GM23338 (cell line): ENCODE data around the gene HIPK1. TPM values are rescaled to one million over a fixed set of nuclear protein-coding genes. Genes with fewer than 3 reads are reported as not detected.

Source experiments
- ATAC-seq: fragments of 200-7000 bp; cut with Tn5 transposase; 3 replicates; pipeline ENCODE4 v1.9.1; 2020
- DNase-seq: peaks from one replicate; pipeline ENCODE4 v3.0.0-alpha.2; 2015; ENCODE audit warnings: low spot score
- H2AFZ ChIP-seq: fragments of 200-600 bp; sonication (generic); 2 replicates; pipeline ENCODE4 v1.8.0; 2016; ENCODE audit warnings: antibody characterized with exemption, mild to moderate bottlenecking, moderate library complexity
- H3F3A ChIP-seq: fragments of 200-600 bp; sonication (generic); replicated peaks from 2 replicates; pipeline ENCODE4 v1.8.0; 2017; ENCODE audit warnings: antibody characterized with exemption, mixed run types, low read depth
- H3K27ac ChIP-seq: fragments of 200-600 bp; sonication (generic); 2 replicates; pipeline ENCODE4 v1.6.1; 2016; ENCODE audit warnings: low read depth
- H3K27me3 ChIP-seq: fragments of 200-600 bp; sonication (generic); 2 replicates; pipeline ENCODE4 v1.8.0; 2016; ENCODE audit warnings: mild to moderate bottlenecking, mixed run types, moderate library complexity; ENCODE audit not compliant: insufficient read depth
- H3K36me3 ChIP-seq: fragments of 200-600 bp; sonication (generic); 2 replicates; pipeline ENCODE4 v1.8.0; 2016; ENCODE audit warnings: mild to moderate bottlenecking; ENCODE audit not compliant: insufficient read depth
- H3K4me1 ChIP-seq: fragments of 200-600 bp; sonication (generic); 2 replicates; pipeline ENCODE4 v1.8.0; 2016; ENCODE audit warnings: mild to moderate bottlenecking, moderate library complexity; ENCODE audit not compliant: insufficient read depth
- H3K4me2 ChIP-seq: fragments of 200-600 bp; sonication (generic); 2 replicates; pipeline ENCODE4 v1.7.1; 2017; ENCODE audit warnings: mixed run types
- H3K4me3 ChIP-seq: fragments of 200-600 bp; sonication (generic); 2 replicates; pipeline ENCODE4 v1.6.1; 2016; ENCODE audit warnings: mixed run types
- H3K79me2 ChIP-seq: fragments of 200-600 bp; sonication (generic); replicated peaks from 2 replicates; pipeline ENCODE4 v1.8.0; 2017; ENCODE audit warnings: mild to moderate bottlenecking; ENCODE audit not compliant: insufficient read depth
- H3K9me2 ChIP-seq: fragments of 200-600 bp; sonication (generic); 2 replicates; pipeline ENCODE4 v1.8.0; 2017; ENCODE audit not compliant: insufficient read depth
- H4K20me1 ChIP-seq: fragments of 200-600 bp; sonication (generic); replicated peaks from 2 replicates; pipeline ENCODE4 v1.8.0; 2017; ENCODE audit warnings: mild to moderate bottlenecking; ENCODE audit not compliant: insufficient read depth
- H3K27ac Mint-ChIP-seq: 2 replicates; pipeline ENCODE4 v1.8.0; 2020; ENCODE audit warnings: inconsistent platforms, mild to moderate bottlenecking, moderate library complexity, mixed read lengths
- H3K27me3 Mint-ChIP-seq: 3 replicates; pipeline ENCODE4 v1.8.0; 2022; ENCODE audit warnings: low read depth, mild to moderate bottlenecking, moderate library complexity, mixed read lengths, inconsistent platforms; ENCODE audit not compliant: insufficient read depth, poor library complexity
- H3K36me3 Mint-ChIP-seq: 3 replicates; pipeline ENCODE4 v1.8.0; 2021; ENCODE audit warnings: low read depth, mild to moderate bottlenecking, inconsistent platforms, moderate library complexity, mixed read lengths
- H3K4me1 Mint-ChIP-seq: 3 replicates; pipeline ENCODE4 v1.8.0; 2020; ENCODE audit warnings: mild to moderate bottlenecking, inconsistent platforms, mixed read lengths
- H3K4me3 Mint-ChIP-seq: 3 replicates; pipeline ENCODE4 v1.8.0; 2021; ENCODE audit warnings: moderate library complexity, mild to moderate bottlenecking, inconsistent platforms, mixed read lengths
- H3K9me3 Mint-ChIP-seq: 3 replicates; pipeline ENCODE4 v1.8.0; 2020; ENCODE audit warnings: moderate library complexity, mild to moderate bottlenecking, inconsistent platforms, mixed read lengths
- CREB1 ChIP-seq: fragments of 250-450 bp; sonication (Bioruptor Pico); IDR thresholded peaks from 2 replicates; pipeline ENCODE4 v1.5.0; 2020; ENCODE audit warnings: low read depth, mild to moderate bottlenecking, moderate library complexity
- CTCF ChIP-seq, 2 experiments: fragments of 200-600 bp in 1 of 2; sonication (generic) in 1 of 2; conservative IDR thresholded peaks; 2 replicates each; pipeline versions ENCODE4 v1.5.1 to v1.6.1; 2016 to 2017; ENCODE audit warnings: antibody characterized with exemption in 2 of 2, low read depth in 2 of 2, mild to moderate bottlenecking in 2 of 2, moderate library complexity in 1 of 2
- ETS1 ChIP-seq: IDR thresholded peaks from 2 replicates; pipeline ENCODE4 v1.6.1; 2016; ENCODE audit warnings: antibody characterized with exemption
- EZH2 ChIP-seq: fragments of 200-600 bp; sonication (generic); IDR thresholded peaks from one replicate; pipeline ENCODE4 v1.8.0; 2017; ENCODE audit warnings: antibody characterized with exemption, mild to moderate bottlenecking, low read depth; ENCODE audit not compliant: unreplicated experiment
- EZH2phosphoT487 ChIP-seq: fragments of 200-600 bp; sonication (generic); IDR thresholded peaks from one replicate; pipeline ENCODE4 v1.8.1; 2018; ENCODE audit warnings: antibody characterized with exemption; ENCODE audit not compliant: unreplicated experiment
- JUNB ChIP-seq: IDR thresholded peaks from one replicate; pipeline ENCODE4 v1.6.1; 2016; ENCODE audit warnings: antibody characterized with exemption; ENCODE audit not compliant: unreplicated experiment
- NANOG ChIP-seq: IDR thresholded peaks from 2 replicates; pipeline ENCODE4 v1.6.1; 2016; ENCODE audit warnings: antibody characterized with exemption, borderline replicate concordance
- POLR2AphosphoS5 ChIP-seq: IDR thresholded peaks from 2 replicates; pipeline ENCODE4 v1.6.1; 2016; ENCODE audit warnings: antibody characterized with exemption, low read depth
- REST ChIP-seq: IDR thresholded peaks from one replicate; pipeline ENCODE4 v1.6.1; 2018; ENCODE audit warnings: antibody characterized with exemption; ENCODE audit not compliant: unreplicated experiment
- STAT1 ChIP-seq: IDR thresholded peaks from one replicate; pipeline ENCODE4 v1.6.1; 2016; ENCODE audit warnings: antibody characterized with exemption; ENCODE audit not compliant: unreplicated experiment
- ZNF114 ChIP-seq: fragments of 250-450 bp; sonication (Bioruptor Pico); IDR thresholded peaks from 2 replicates; pipeline ENCODE4 v1.5.0; 2020; ENCODE audit warnings: mild to moderate bottlenecking, moderate library complexity
- ZNF331 ChIP-seq: fragments of 250-450 bp; sonication (Bioruptor Pico); IDR thresholded peaks from 2 replicates; pipeline ENCODE4 v1.5.0; 2020; ENCODE audit warnings: low read depth, mild to moderate bottlenecking, moderate library complexity
- ZNF462 ChIP-seq: fragments of 250-450 bp; sonication (Bioruptor Pico); IDR thresholded peaks from 2 replicates; pipeline ENCODE4 v1.5.0; 2020; ENCODE audit warnings: mild to moderate bottlenecking, moderate library complexity
- polyA plus RNA-seq: library from polyadenylated mRNA; unstranded; fragments of >200 nt; fragmentation: Nextera tagmentation; extraction: Ambion mirVana; gene quantifications from 2 replicates; pipeline ENCODE4 v1.2.1, GENCODE V29; 2016
- total RNA-seq: library from RNA; depleted of rRNA; stranded (reverse); fragments of >200 nt; shearing (Covaris generic); gene quantifications from 2 replicates; pipeline ENCODE4 v1.2.3, GENCODE V29; 2014

HIPK1 gene
- total and polyA plus RNA-seq, 2 experiments from 2014 or later = 14.3 to 47.5 TPM

- H3K36me3 Mint-ChIP-seq = peaks cover 12% of the 10 kb centered on the region
- Histone ChIP-seq H4K20me1 (no peaks in the 10 kb centered on the region; the same call in 1 of the 2 replicates), H3F3A (no peaks in the 10 kb centered on the region), H3K4me2 (no peak overlapping the region), H2AFZ (no peak overlapping the region), H3K4me3 (no peak overlapping the region), H3K79me2 (no peaks in the 10 kb centered on the region), H3K27me3 (no peaks in the 10 kb centered on the region), H3K9me2 (no peaks in the 10 kb centered on the region), H3K36me3 (peaks cover 18% of the 10 kb centered on the region), H3K4me1 (no peaks in the 10 kb centered on the region), H3K27ac (no peak overlapping the region)
- H3K27me3 Mint-ChIP-seq = no peaks in the 10 kb centered on the region
- H3K27ac Mint-ChIP-seq = no peak overlapping the region
- TF ChIP-seq ZNF462 (CRISPR knock-in tag) (no peak), ZNF331 (no peak), NANOG (no peak), EZH2phosphoT487 (no peak), CREB1 (CRISPR knock-in tag) (no peak), ETS1 (no peak), CTCF (conservative IDR thresholded peaks at IDR 0.05; ENCODE audit: low read depth in 2 of 2) (no peak), JUNB (no peak), ZNF114 (CRISPR knock-in tag) (no peak), STAT1 (no peak), EZH2 (no peak), POLR2AphosphoS5 (no peak), REST (no peak)
- H3K4me3 Mint-ChIP-seq = no peak overlapping the region
- DNase-seq (no peak), ATAC-seq (no peak)
- H3K9me3 Mint-ChIP-seq = no peaks in the 10 kb centered on the region
- peaks cover 3% of the 10 kb centered on the region; the same call in 1 of the 3 replicates for H3K4me1 Mint-ChIP-seq
These were observed 15.8 kb upstream of the HIPK1 start for GRCh38 chr1:113913312-113913668.
